ENCODE results near the gene LDB2. TPM values are rescaled to one million over a fixed set of nuclear protein-coding genes. Genes with fewer than 3 reads are reported as not detected.
"Not testable (repeated sequence)": the region's sequence is repeated elsewhere in the genome, so short reads cannot be mapped to it uniquely, and the experiment has no call there.

Gene LDB2
- total RNA-seq, 2 experiments from 2014 or later: not detected

DNA sequence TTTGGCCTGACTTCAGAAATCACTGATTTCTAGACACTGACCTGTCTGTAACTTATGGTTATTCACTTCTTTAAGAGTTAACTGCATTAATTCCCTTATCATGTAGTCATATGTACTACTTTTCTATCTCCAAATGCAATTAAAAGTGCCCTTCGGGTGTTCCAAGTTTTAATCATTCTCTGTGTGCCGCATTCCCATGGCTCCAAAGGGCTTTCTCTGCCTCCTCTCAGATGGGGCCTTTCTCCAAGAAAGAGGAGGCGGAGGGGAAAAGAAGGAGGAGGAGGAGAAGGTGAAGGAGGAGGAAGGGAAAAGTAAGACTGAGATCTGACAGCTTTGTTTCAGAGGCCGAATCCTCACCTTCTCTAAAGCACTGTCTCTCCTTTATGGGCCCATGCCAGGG, 325.8 kb downstream of the LDB2 start:
- H3K9me3 ChIP-seq (ENCODE audit: low read length): no peaks in the 10 kb centered on the region
- H2AFZ ChIP-seq (ENCODE audit: low read length): no peak overlapping the region
- intact Hi-C loops (cut with micrococcal nuclease; ENCODE audit: unreplicated experiment): no loop called here
- BruUV-seq (replicated peaks): no TSS peak
- TF ChIP-seq EZH2phosphoT487 (IDR thresholded peaks at IDR 0.05; ENCODE audit: borderline replicate concordance, low read depth, low read length): no peak
- TF ChIP-seq CTCF (conservative IDR thresholded peaks at IDR 0.05; ENCODE audit: low read length): no peak
- no peaks in the 10 kb centered on the region for H4K20me1 ChIP-seq (ENCODE audit: insufficient read depth, low read length)
- H3K9me2 ChIP-seq (ENCODE audit: insufficient read depth, low read length): no peaks in the 10 kb centered on the region
- no peaks in the 10 kb centered on the region for H3K4me1 ChIP-seq (ENCODE audit: insufficient read depth, low read length, poor library complexity, severe bottlenecking)
- ChIA-PET POLR2A (no interaction called here), CTCF (ENCODE audit: unreplicated experiment) (no interaction called here)
- H3K4me2 ChIP-seq (ENCODE audit: low read length): no peak overlapping the region
- H3K79me2 ChIP-seq (ENCODE audit: insufficient read depth, low read depth, low read length): no peaks in the 10 kb centered on the region
- no peak for DNase-seq (ENCODE audit: low spot score)
- H3K27ac ChIP-seq (ENCODE audit: low read depth, low read length, poor library complexity, severe bottlenecking): no peak overlapping the region
- no peak overlapping the region for H3K4me3 ChIP-seq (ENCODE audit: low read depth, low read length, poor library complexity, severe bottlenecking)
- no peaks in the 10 kb centered on the region for H3K36me3 ChIP-seq (ENCODE audit: insufficient read depth, low read length)

- Histone ChIP-seq H3K79me2 (ENCODE audit: insufficient read depth, low read depth, low read length) (no peaks in the 10 kb centered on the region), H3K9me2 (ENCODE audit: insufficient read depth, low read length) (no peaks in the 10 kb centered on the region), H3K27ac (ENCODE audit: low read depth, low read length, poor library complexity, severe bottlenecking) (no peak overlapping the region), H3K4me2 (ENCODE audit: low read length) (no peak overlapping the region), H2AFZ (ENCODE audit: low read length) (no peak overlapping the region), H3K4me1 (ENCODE audit: insufficient read depth, low read length, poor library complexity, severe bottlenecking) (no peaks in the 10 kb centered on the region), H3K9me3 (ENCODE audit: low read length) (no peaks in the 10 kb centered on the region), H3K4me3 (ENCODE audit: low read depth, low read length, poor library complexity, severe bottlenecking) (no peak overlapping the region), H4K20me1 (ENCODE audit: insufficient read depth, low read length) (no peaks in the 10 kb centered on the region), H3K36me3 (ENCODE audit: insufficient read depth, low read length) (no peaks in the 10 kb centered on the region)
- POLR2A ChIA-PET: no interaction called here
- TF ChIP-seq EZH2phosphoT487 (IDR thresholded peaks at IDR 0.05; ENCODE audit: borderline replicate concordance, low read depth, low read length) (no peak), CTCF (conservative IDR thresholded peaks at IDR 0.05; ENCODE audit: low read length) (no peak)
- CTCF ChIA-PET (ENCODE audit: unreplicated experiment): no interaction called here
- intact Hi-C loops (cut with micrococcal nuclease; ENCODE audit: unreplicated experiment): no loop called here
- BruUV-seq (replicated peaks): no TSS peak
- DNase-seq (ENCODE audit: low spot score): no peak
Measured at GRCh38 chr4:16572161-16572560, 326.3 kb downstream of the LDB2 start.

GRCh38 chr4:16569790-16570189, 328.7 kb downstream of the LDB2 start:
- H3K36me3 ChIP-seq (ENCODE audit: insufficient read depth, low read length): no peaks in the 10 kb centered on the region
- POLR2A ChIA-PET: no interaction called here
- H3K4me2 ChIP-seq (ENCODE audit: low read length): no peak overlapping the region
- H4K20me1 ChIP-seq (ENCODE audit: insufficient read depth, low read length): no peaks in the 10 kb centered on the region
- H3K4me3 ChIP-seq (ENCODE audit: low read depth, low read length, poor library complexity, severe bottlenecking): no peak overlapping the region
- no peaks in the 10 kb centered on the region for H3K9me2 ChIP-seq (ENCODE audit: insufficient read depth, low read length)
- H3K4me1 ChIP-seq (ENCODE audit: insufficient read depth, low read length, poor library complexity, severe bottlenecking): no peaks in the 10 kb centered on the region
- no peaks in the 10 kb centered on the region for H3K9me3 ChIP-seq (ENCODE audit: low read length)
- H2AFZ ChIP-seq (ENCODE audit: low read length): no peak overlapping the region
- CTCF ChIA-PET (ENCODE audit: unreplicated experiment): no interaction called here
- intact Hi-C loops (cut with micrococcal nuclease; ENCODE audit: unreplicated experiment): no loop called here
- no peak overlapping the region for H3K27ac ChIP-seq (ENCODE audit: low read depth, low read length, poor library complexity, severe bottlenecking)
- TF ChIP-seq EZH2phosphoT487 (IDR thresholded peaks at IDR 0.05; ENCODE audit: borderline replicate concordance, low read depth, low read length) (no peak), CTCF (conservative IDR thresholded peaks at IDR 0.05; ENCODE audit: low read length) (no peak)
- BruUV-seq (replicated peaks): no TSS peak
- no peak for DNase-seq (ENCODE audit: low spot score)
- no peaks in the 10 kb centered on the region for H3K79me2 ChIP-seq (ENCODE audit: insufficient read depth, low read depth, low read length)

DNA sequence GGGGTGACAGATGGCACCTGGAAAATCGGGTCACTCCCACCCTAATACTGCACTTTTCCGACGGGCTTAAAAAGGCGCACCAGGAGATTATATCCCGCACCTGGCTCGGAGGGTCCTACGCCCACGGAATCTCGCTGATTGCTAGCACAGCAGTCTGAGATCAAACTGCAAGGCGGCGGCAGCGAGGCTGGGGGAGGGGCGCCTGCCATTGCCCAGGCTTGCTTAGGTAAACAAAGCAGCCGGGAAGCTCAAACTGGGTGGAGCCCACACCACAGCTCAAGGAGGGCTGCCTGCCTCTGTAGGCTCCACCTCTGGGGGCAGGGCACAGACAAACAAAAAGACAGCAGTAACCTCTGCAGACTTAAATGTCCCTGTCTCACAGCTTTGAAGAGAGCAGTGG, 341.1 kb downstream of the LDB2 start:
- POLR2A ChIA-PET; H3K4me2 ChIP-seq (ENCODE audit: low read length); H3K9me3 ChIP-seq (ENCODE audit: low read length); H4K20me1 ChIP-seq (ENCODE audit: insufficient read depth, low read length); intact Hi-C loops (cut with micrococcal nuclease; ENCODE audit: unreplicated experiment); H2AFZ ChIP-seq (ENCODE audit: low read length); CTCF ChIA-PET (ENCODE audit: unreplicated experiment); H3K27ac ChIP-seq (ENCODE audit: low read depth, low read length, poor library complexity, severe bottlenecking); H3K79me2 ChIP-seq (ENCODE audit: insufficient read depth, low read depth, low read length); H3K9me2 ChIP-seq (ENCODE audit: insufficient read depth, low read length); BruUV-seq (replicated peaks); DNase-seq (ENCODE audit: low spot score); H3K4me3 ChIP-seq (ENCODE audit: low read depth, low read length, poor library complexity, severe bottlenecking); H3K4me1 ChIP-seq (ENCODE audit: insufficient read depth, low read length, poor library complexity, severe bottlenecking); H3K36me3 ChIP-seq (ENCODE audit: insufficient read depth, low read length): not testable (repeated sequence)
